GM12872 (cell line): Measurements from ENCODE around the gene VTI1A.

Experiments
- CTCF ChIP-seq: IDR thresholded peaks from 3 replicates; pipeline ENCODE4 v1.5.1; 2011; ENCODE audit warnings: low read depth, mild to moderate bottlenecking, low read length, moderate library complexity; ENCODE audit not compliant: insufficient read depth

VTI1A gene

GRCh38 chr10:112643600-112644264 is 196.7 kb downstream of the VTI1A start:
- TF ChIP-seq CTCF = no peak

- TF ChIP-seq CTCF = no peak
Measured at GRCh38 chr10:112644265-112644645, 197.2 kb downstream of the VTI1A start.

- TF ChIP-seq CTCF = no peak
Measured at GRCh38 chr10:112649006-112649821, 202.2 kb downstream of the VTI1A start.

GRCh38 chr10:112649822-112650152 is 202.8 kb downstream of the VTI1A start:
- no peak for TF ChIP-seq CTCF

- no peak for TF ChIP-seq CTCF
Measured at GRCh38 chr10:112650588-112651030, 203.6 kb downstream of the VTI1A start.

GRCh38 chr10:112653215-112653614 is 206.2 kb downstream of the VTI1A start:
- TF ChIP-seq CTCF = no peak

GRCh38 chr10:112653851-112654250 is 206.8 kb downstream of the VTI1A start:
- no peak for TF ChIP-seq CTCF
